HG03045 (cell line): ENCODE measurements around the gene SPINT2.
"Not testable (repeated sequence)": the region's sequence is repeated elsewhere in the genome, so short reads cannot be mapped to it uniquely, and the experiment has no call there.

Experiments used
- ATAC-seq: cut with Tn5 transposase; IDR thresholded peaks from one replicate; pipeline ENCODE4 v1.9.1; 2021; ENCODE audit warnings: mild to moderate bottlenecking, moderate library complexity; ENCODE audit not compliant: unreplicated experiment

SPINT2 gene

DNA sequence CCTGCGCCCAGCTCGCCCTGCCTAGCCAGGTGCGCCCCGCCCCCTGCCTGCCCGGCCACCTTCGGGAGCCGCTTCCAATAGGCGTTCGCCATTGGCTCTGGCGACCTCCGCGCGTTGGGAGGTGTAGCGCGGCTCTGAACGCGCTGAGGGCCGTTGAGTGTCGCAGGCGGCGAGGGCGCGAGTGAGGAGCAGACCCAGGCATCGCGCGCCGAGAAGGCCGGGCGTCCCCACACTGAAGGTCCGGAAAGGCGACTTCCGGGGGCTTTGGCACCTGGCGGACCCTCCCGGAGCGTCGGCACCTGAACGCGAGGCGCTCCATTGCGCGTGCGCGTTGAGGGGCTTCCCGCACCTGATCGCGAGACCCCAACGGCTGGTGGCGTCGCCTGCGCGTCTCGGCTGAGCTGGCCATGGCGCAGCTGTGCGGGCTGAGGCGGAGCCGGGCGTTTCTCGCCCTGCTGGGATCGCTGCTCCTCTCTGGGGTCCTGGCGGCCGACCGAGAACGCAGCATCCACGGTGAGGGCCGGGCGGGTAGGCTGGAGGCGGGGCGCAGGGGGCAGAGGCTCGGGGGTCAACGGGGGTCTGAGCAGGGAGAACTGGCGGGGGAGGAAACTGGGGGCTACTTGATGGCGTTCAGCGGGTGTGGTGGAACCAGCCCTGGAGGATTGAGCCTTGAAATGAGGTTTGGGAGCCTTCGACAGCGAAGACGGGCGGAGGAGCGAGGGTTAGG, at the start of gene SPINT2:
Gene SPINT2, plus strand, starts transcription at position 88 of the 727 bp plus-strand sequence. Its CDS starts 320 bp downstream, at position 408.
- no peak for ATAC-seq

- no peak for ATAC-seq
These were observed 47.4 kb upstream of the SPINT2 start for GRCh38 chr19:38216785-38217641.

DNA sequence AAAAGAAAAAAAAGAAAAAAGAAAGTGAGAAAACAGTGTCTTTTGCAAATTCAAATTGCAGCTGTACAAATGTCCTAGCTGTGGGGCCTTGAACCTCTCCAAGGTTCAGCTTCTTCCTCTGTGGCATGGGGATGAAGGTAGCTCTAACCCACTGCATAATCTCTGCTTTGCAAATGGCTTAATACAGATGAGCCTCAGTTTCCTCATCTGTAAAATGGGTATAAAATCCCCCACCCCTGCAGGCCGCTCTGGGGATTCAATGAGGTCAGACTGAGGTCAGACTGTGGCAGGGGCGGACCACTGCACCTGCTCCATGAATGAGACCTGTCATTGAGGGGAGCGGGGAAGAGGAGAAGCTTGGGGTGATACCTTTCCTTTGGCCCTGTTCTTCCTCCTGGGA, 46.2 kb upstream of the SPINT2 start:
- ATAC-seq = no peak

- ATAC-seq = no peak
These were observed 45.2 kb upstream of the SPINT2 start for GRCh38 chr19:38219221-38219620.

DNA sequence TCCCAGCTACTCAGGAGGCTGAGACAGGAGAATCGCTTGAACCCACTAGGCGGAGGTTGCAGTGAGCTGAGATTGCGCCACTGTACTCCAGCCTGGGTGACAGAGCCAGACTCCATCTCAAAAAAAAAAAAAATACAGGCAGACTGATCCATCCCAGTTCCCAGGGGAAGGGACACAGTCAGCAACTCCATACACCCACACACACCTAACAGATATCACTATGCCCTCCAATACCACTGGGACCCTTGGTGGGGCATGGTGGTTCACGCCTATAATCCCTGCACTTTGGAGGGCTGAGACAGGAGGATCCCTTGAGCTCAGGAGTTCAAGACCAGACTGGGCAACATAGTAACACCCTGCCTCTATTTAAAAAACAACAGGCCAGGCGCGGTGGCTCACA, 43.0 kb upstream of the SPINT2 start:
- ATAC-seq = no peak

GRCh38 chr19:38221919-38222830, 42.2 kb upstream of the SPINT2 start:
- ATAC-seq = no peak

DNA sequence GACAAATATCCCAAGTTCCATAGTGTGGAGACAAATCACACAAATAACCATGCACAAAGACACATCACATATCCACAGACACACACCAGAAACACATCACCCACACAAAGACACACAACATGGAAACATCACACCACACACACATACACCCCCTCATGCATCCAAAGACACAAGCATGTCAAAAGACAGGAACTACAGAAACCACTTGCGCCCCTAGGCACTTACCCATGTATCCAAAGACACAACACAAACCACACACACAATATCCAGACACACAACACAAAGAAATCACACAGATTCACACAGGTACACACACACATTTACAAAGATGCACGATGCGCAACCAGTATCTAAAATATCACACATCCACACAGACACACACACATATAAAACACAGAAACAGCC, 41.3 kb upstream of the SPINT2 start:
- ATAC-seq = no peak

- ATAC-seq = no peak
These were observed 40.8 kb upstream of the SPINT2 start for GRCh38 chr19:38223617-38224013.

GRCh38 chr19:38224014-38224862, 40.1 kb upstream of the SPINT2 start, which contains the start of gene DPF1:
DPF1 (minus strand) TSS chr19:38224222; CDS start chr19:38224142, 80 bp downstream.
- peak; percentile 65 for ATAC-seq

DNA sequence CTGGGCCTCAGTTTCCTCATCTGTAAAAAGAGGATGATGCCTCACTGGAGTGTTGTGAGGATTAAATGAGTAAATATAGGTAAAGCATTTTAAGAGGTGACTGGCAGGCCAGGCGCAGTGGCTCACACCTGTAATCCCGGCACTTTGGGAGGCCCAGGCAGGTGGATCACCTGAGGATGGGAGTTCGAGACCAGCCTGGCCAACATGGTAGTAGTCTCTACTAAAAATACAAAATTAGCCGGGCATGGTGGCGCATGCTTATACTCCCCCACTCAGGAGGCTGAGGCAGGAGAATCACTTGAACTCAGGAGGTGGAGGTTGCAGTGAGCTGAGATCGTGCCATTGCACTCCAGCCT, 39.5 kb upstream of the SPINT2 start:
- not testable (repeated sequence) for ATAC-seq

GRCh38 chr19:38227287-38228004, 36.9 kb upstream of the SPINT2 start:
- no peak for ATAC-seq

- ATAC-seq = no peak
These were observed 36.4 kb upstream of the SPINT2 start for GRCh38 chr19:38228005-38228377.

DNA sequence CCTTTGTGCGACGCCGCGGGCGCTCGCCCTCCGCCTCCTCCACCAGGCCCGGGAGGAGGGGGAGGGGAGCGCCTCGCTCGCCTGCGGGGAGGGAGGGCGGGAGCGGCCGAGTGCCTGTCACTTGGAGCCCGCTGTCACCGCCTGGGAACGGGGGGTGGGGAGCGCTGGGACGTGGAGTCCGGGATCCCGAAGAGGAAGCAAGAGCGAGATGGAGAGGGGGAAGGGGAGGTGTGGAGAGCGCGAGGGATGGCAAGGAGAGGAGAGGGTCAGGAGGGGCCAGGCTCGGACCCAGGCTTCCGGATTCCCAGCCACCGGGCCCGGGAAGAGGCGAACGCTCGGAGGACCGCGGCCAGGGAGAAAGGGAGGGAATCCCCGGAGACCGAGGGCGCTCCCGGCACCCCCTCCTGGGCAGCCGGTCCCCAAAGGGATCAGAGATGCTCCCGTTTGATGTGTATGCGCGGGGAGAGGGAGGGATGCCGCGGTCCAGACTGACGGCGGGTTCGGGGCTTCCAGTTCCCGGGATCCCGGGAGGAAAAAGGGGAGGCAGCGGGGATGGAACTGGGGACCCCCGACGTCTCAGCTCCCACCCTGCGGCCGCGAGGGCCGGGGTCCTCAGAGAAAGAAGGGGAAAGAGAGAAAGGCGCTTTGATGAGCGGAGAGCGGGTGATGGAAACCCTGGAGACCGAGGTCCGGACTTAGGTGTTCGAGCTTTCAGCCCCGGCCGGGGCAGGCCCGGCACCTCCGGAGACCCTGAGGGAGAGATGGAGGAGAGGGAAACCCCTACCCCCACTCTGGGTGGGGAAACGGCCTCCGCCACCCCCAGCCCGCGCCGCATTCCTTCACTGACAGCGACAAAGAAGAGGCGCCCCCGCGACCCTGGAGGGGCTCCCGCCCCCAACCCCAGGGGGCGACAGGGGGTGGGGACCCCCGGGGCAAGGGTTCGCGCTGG, 35.6 kb upstream of the SPINT2 start:
- no peak for ATAC-seq

GRCh38 chr19:38229585-38230073, 34.7 kb upstream of the SPINT2 start:
- peak; percentile 56 for ATAC-seq

- not testable (repeated sequence) for ATAC-seq
These were observed 33.8 kb upstream of the SPINT2 start for GRCh38 chr19:38230506-38231133.

DNA sequence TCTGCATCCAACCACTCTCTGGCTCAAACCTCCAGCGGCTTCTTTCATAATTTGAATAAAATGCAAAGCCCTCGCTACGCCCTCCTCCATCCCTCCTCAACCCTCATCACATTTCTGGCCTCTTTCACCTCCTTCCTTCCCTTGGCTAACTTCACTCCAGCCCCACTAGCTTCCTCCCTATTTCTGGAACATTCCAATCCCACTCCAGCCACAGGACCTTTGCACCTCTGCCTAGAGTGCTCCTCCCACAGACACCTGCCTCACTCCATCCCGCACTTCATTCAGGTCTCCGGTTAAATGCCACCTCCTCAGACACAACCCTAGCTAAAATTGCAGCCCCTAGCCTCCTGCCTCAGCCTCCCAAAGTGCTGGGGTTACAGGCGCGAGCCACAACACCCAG, 32.5 kb upstream of the SPINT2 start:
- ATAC-seq = no peak

GRCh38 chr19:38233740-38234251, 30.6 kb upstream of the SPINT2 start:
- no peak for ATAC-seq

DNA sequence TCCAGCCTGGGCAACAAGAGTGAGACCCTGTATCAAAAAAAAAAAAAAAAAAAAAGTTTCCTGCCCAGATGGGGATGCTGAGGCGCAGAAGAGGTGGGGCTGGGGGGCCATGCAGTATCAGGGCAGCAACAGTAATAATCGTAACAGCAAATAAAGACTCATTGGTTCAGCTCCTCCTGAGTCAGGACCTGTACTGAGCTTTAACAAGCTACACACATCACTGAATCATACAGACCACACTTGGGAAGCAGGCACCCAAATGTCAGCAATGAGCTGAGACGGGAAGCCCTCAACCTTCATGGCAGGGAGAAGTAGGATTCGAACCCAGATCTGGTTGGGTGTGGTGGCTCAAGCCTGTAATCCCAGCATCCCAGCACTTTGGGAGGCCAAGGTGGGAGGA, 29.8 kb upstream of the SPINT2 start:
- no peak for ATAC-seq
